Measurements from ENCODE around the gene ZNF507. TPM values are rescaled to one million over a fixed set of nuclear protein-coding genes. Genes with fewer than 3 reads are reported as not detected.

Gene ZNF507
- total and polyA plus RNA-seq, 8 donors = 3.5 to 14.7 (median 8.9) TPM

- no peaks in the 10 kb centered on the region for H3K36me3 ChIP-seq
- FAIRE-seq = no peak
- DNase-seq = no peak
- WGBS, 2 donors = 72% methylated on average over 19 of the region's 19 CpGs
- H3K27ac ChIP-seq = no peak overlapping the region
- H3K9me3 ChIP-seq = no peaks in the 10 kb centered on the region
- H3K27me3 ChIP-seq = no peaks in the 10 kb centered on the region
- intact Hi-C loops (cut with DNase I) = no loop called here
- ATAC-seq = no peak
- no peaks in the 10 kb centered on the region for H3K4me1 ChIP-seq
- H3K4me3 ChIP-seq = no peak overlapping the region
- TF ChIP-seq CTCF (IDR thresholded peaks at IDR 0.05) = no peak
Measured at GRCh38 chr19:32337084-32337808, 8.2 kb upstream of the ZNF507 start.

GRCh38 chr19:32339423-32339822 lies 6.0 kb upstream of the ZNF507 start:
- intact Hi-C loops (cut with DNase I) = no loop called here
- Histone ChIP-seq H3K4me3 (no peak overlapping the region), H3K4me1 (no peaks in the 10 kb centered on the region), H3K27me3 (no peaks in the 10 kb centered on the region), H3K9me3 (no peaks in the 10 kb centered on the region), H3K27ac (no peak overlapping the region), H3K36me3 (no peaks in the 10 kb centered on the region)
- FAIRE-seq (no peak), ATAC-seq (no peak), DNase-seq (no peak)
- no peak for TF ChIP-seq CTCF (IDR thresholded peaks at IDR 0.05)
- WGBS, 2 donors = 74 to 76% methylated on average over 2 of the region's 2 CpGs

- intact Hi-C loops (cut with DNase I) = no loop called here
- no peak overlapping the region for H3K27ac ChIP-seq
- no peak overlapping the region for H3K4me3 ChIP-seq
- ATAC-seq (peak; percentile 82 to 97 (median 93)), FAIRE-seq (no peak), DNase-seq (peak; percentile 47 to 79 (median 70))
- 53 to 58% methylated on average over 18 of the region's 18 CpGs for WGBS, 2 donors
- H3K4me1 ChIP-seq = no peaks in the 10 kb centered on the region
- no peaks in the 10 kb centered on the region for H3K27me3 ChIP-seq
- no peaks in the 10 kb centered on the region for H3K9me3 ChIP-seq
- no peaks in the 10 kb centered on the region for H3K36me3 ChIP-seq
- peak; percentile 43 to 61 (median 56) for TF ChIP-seq CTCF (IDR thresholded peaks at IDR 0.05)
Measured at GRCh38 chr19:32339988-32340874, 5.2 kb upstream of the ZNF507 start.

GRCh38 chr19:32342695-32343094 lies 2.7 kb upstream of the ZNF507 start:
- H3K27ac ChIP-seq = no peak overlapping the region
- no peaks in the 10 kb centered on the region for H3K36me3 ChIP-seq
- intact Hi-C loops (cut with DNase I) = no loop called here
- WGBS, 2 donors = 86 to 97% methylated on average over 2 of the region's 2 CpGs
- H3K27me3 ChIP-seq = no peaks in the 10 kb centered on the region
- DNase-seq (no peak), ATAC-seq (no peak), FAIRE-seq (no peak)
- TF ChIP-seq CTCF (IDR thresholded peaks at IDR 0.05) = no peak
- no peaks in the 10 kb centered on the region for H3K9me3 ChIP-seq
- H3K4me1 ChIP-seq = peaks cover 0 to 13% (median 11%) of the 10 kb centered on the region in 3 donors
- H3K4me3 ChIP-seq = no peak overlapping the region

All from pancreas (tissue), 10 donors.